GM19328 (cell line): ENCODE results near the gene TRABD2B.

Experiments used
- ATAC-seq: cut with Tn5 transposase; IDR thresholded peaks from one replicate; pipeline ENCODE4 v1.9.1; 2021; ENCODE audit warnings: mild to moderate bottlenecking, moderate library complexity; ENCODE audit not compliant: unreplicated experiment

TRABD2B gene

GRCh38 chr1:47938520-47938919, 58.7 kb downstream of the TRABD2B start:
- ATAC-seq = no peak

DNA sequence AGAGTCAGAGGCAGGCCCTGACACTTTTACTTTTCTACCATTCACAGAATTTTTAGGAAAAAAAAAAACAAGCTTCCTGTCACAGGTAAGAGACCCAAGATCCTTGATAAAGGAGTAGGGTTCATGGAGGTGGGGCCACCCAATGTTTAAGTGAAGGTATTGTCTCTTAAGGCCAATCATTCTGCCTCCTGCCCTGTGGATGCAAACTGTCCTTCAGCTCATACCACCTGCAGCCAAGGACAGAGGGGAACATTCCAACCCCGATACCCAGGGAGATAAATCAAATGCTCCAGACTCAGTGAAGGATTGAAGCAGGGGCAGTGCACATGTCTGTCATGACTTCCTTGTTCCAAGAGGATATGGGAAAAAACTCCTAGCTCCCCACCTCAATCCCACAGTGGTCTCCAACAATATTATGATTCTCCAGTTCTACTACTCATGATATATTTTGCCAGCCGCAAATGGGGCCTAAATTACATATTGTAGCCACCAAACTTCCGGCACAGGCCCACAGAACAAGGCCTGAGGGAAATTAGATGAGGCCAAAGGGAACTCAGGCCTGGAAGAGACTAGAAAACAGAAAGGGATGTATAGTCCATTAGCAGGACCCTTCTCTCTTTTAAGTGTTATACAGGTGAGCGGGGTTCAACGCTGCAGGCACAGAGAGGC, 59.5 kb downstream of the TRABD2B start:
- no peak for ATAC-seq

- ATAC-seq = no peak
Measured at GRCh38 chr1:47936916-47937551, 60.2 kb downstream of the TRABD2B start.

DNA sequence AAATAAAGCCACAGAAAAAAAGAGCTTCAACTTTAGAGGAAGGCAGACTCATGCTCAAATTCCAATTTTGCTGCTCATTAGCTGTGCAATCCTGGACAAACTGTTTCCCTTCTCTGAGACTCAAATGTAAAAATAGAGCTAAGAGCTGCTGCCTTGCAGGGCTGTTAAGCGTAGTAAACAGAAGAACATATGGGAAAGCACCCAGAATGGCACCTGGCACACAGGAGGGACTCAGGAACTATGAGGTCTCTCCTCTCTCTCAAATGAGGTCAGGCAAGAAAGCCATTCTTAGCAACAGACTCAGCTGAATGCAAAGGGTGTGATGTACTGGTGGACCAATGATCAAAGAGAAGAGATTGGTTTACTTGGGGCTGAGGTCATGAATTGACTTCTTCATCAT, 61.3 kb downstream of the TRABD2B start:
- ATAC-seq = no peak

DNA sequence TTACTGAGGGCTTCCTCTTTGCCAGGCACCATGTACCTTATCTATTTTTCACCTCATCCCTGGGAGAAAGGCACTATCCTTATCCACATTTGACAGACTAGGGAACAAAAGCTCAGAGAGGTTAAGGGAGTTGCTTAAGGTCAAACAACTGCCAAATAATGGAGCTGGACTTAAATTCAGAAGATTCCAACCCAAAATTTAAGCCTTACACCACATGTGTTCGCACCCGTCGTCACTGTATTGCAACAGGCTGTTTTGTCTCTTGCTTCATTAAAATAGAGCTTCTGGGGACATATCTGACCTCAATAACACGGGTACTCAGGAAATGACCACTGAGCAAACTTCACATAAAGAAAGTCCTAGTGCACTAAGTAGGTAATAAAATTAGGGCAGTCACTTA, 62.0 kb downstream of the TRABD2B start:
- ATAC-seq = no peak

DNA sequence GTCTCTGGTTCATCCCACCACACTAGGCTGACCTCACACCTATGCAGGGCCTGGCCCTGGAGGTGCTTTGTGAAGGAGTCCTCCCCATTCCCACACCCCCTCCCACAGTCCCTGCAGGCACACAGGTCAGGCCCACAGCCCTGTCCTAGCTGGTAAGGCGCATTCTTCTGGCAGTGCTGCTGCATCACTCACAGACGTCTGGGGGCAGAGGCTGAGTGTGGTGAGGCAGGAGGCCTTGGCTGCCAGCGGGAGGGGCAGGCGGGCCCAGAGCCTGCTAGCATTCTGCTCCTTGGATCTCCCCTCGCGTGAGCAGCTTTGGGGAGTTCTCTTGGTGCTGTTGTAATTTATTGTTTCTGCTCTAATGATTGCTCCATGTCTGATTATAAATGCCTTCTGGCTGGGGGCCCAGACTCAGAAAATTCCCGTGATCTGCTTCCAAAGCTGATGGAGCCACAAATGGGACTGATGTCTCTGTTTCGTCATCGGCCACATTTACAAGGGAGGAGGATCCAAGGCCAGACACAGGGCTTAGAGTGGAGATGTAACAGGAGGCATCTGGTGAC, 62.9 kb downstream of the TRABD2B start:
- no peak for ATAC-seq

DNA sequence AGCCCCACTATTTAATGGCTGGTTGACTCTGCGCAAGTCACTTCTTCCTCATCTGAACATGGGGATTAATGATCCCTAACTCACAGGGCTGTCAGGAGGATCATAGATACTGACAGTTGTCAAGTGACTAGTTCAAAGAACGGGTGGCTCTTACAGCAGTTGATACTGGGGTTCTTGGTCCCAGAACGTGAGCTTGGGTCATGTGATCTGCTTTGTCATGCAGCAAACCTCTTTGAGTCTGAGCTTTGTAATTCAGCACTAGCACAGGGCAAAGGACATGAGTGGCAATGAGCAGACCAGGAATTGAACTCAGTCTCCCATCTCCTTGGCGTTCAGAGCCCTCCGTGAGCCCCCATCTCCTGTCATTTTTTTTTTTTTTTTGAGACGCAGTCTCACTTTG, 64.4 kb downstream of the TRABD2B start:
- no peak for ATAC-seq

- ATAC-seq = no peak
Measured at GRCh38 chr1:47931395-47931794, 65.8 kb downstream of the TRABD2B start.

GRCh38 chr1:47930210-47930840, 66.9 kb downstream of the TRABD2B start:
- no peak for ATAC-seq

- ATAC-seq = no peak
Measured at GRCh38 chr1:47927165-47927564, 70.0 kb downstream of the TRABD2B start.

DNA sequence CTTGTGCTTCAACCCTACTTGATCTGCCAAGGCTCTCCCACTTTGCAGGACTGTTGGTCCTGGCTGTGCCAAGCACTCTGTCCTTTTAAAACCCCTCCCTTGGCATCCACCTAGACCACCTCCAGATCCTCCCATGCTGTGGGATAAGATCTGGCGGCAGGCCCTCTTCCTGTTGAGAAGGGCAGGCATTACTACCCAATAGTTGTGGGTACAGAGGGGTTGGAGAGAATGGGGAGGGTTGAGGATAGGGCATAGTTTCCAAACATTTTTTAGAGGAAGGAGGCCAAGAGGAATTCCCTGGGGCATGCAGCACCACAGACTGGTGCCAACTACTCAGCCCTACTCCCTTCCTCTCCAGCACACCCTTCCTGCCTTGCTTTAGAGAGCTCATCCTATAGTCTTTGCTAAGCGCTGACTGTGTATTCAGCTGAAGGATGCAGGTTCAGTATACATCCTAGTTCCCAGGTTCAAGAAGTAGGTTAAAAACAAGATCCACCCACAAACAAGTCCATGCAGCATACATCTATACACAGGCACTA, 70.7 kb downstream of the TRABD2B start:
- ATAC-seq = no peak

DNA sequence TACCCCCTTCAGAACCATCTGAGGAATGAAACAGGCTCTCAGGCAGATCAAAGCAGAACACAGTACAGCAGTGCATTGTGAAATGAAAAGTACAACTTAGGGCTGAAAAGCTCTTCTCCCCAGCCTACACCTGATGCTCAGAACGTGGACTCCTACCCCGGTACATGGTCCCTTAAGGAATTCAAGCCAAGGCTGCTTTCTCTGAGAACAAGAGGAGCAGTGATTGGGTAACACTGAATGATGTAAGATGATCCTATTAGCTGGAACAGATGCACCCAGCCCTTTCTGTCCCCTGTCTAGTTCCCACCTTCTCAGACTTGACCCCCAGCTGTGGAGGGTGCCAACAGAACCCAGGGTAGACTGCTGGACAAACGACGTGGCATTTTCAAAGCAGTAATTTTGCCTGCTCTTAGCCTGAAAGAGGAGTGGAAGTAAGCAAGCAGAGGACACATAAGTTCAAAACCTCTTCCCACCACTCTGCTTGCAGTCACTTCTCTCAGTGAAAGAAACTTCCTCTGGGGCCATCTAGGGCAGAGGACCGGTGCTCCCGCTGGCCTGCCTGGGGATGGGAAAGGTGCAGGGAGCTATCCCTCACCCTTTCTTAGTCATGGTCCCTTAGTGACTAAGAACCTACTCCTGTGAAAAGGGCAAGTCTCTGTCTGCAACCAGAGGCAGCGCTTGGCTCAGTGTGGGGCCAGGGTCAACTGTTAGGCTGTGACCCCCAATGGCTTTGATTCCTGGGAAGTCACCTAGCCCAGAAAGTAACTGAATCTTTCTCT, 72.7 kb downstream of the TRABD2B start:
- no peak for ATAC-seq

- no peak for ATAC-seq
Measured at GRCh38 chr1:47921935-47922415, 75.2 kb downstream of the TRABD2B start.

GRCh38 chr1:47919113-47919833, 77.9 kb downstream of the TRABD2B start:
- ATAC-seq = no peak

DNA sequence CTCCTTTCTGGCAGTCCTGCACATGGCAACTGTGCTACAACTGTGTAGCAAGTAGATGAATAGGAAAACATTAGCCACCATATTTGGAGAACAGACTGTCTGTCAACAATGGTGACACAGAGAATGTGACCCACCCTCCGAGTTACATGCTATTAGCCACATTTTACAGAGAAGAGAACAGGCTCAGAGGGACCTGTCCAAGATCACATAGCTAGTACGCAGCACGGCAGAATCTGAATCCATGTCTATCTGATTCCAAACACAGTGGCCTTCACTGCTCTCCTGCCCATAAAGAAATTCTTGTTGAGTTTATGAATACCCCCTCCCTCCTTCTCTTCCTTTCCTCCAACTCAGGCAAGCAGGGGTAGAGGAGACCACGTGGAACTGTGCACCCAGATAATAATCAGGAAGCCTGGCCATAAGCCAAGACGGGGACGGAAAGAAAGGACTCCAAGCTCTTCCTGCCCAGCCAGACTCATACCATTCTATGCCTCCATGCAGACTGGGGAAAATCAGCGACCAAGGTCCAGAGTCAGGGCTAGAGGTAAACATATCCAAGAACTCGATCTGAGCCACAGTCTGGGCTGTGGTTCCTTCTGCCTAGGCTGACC, 78.8 kb downstream of the TRABD2B start:
- ATAC-seq = no peak

- no peak for ATAC-seq
Measured at GRCh38 chr1:47917687-47918086, 79.5 kb downstream of the TRABD2B start.

GRCh38 chr1:47915677-47916353, 81.4 kb downstream of the TRABD2B start:
- ATAC-seq = no peak

GRCh38 chr1:47914952-47915676, 82.1 kb downstream of the TRABD2B start:
- no peak for ATAC-seq
